ENCODE data around the gene MLEC.

MLEC gene

DNA sequence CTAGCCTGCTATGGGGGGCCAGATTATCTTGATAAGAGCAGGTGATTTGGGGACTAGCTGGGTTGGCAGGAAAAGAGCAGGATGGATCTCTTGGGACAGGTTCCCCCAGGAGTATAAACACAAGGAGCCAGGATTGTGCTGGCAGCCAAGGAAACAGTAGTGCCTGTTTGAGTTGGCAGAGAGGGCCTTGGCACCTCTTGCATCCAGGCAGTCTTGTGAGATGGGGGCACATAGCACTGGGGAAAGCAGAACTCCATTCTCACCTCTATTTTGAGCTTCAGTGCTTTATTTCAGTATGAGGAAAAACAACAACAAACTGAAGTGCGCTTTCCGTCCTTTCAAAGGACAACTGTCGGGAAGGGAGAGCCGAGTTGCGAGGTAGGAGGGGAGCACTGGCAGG lies 13.9 kb downstream of the MLEC start:
- H3K4me3 ChIP-seq (replicated peaks; ENCODE audit: low read depth, low read length), result no peak overlapping the region

DNA sequence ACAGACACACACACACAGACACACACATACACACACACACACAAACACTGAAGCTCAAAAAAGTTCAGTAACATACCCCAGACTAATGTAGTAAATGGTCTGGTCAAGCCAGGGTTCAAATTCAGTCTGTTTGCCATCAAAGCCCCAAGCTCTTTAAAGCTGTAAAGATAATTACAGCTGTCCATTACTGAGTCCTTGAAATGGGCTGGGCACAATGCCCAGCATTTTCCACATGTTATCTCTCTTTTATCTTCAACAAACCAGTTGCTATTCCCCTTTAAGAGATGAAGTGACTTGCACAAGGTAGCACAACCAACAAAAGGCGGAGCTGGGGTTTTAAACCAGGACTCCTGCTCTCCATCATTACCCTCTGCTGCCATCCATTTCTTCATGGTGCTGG lies 15.7 kb downstream of the MLEC start:
- DNase-seq (ENCODE audit: extremely low read depth, low read depth), result no peak
- TF ChIP-seq, protein P1, sequence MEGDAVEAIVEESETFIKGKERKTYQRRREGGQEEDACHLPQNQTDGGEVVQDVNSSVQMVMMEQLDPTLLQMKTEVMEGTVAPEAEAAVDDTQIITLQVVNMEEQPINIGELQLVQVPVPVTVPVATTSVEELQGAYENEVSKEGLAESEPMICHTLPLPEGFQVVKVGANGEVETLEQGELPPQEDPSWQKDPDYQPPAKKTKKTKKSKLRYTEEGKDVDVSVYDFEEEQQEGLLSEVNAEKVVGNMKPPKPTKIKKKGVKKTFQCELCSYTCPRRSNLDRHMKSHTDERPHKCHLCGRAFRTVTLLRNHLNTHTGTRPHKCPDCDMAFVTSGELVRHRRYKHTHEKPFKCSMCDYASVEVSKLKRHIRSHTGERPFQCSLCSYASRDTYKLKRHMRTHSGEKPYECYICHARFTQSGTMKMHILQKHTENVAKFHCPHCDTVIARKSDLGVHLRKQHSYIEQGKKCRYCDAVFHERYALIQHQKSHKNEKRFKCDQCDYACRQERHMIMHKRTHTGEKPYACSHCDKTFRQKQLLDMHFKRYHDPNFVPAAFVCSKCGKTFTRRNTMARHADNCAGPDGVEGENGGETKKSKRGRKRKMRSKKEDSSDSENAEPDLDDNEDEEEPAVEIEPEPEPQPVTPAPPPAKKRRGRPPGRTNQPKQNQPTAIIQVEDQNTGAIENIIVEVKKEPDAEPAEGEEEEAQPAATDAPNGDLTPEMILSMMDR (IDR thresholded peaks at IDR 0.05; ENCODE audit: low read depth, low read length, missing control alignments), result no peak
- no peak overlapping the region for H3K4me3 ChIP-seq (replicated peaks; ENCODE audit: low read depth, low read length)

More for the DNA sequence above, 13.9 kb downstream of the MLEC start:
- TF ChIP-seq, protein P1 (IDR thresholded peaks at IDR 0.05; ENCODE audit: low read depth, low read length, missing control alignments), result no peak
- DNase-seq (ENCODE audit: extremely low read depth, low read depth), result no peak

DNA sequence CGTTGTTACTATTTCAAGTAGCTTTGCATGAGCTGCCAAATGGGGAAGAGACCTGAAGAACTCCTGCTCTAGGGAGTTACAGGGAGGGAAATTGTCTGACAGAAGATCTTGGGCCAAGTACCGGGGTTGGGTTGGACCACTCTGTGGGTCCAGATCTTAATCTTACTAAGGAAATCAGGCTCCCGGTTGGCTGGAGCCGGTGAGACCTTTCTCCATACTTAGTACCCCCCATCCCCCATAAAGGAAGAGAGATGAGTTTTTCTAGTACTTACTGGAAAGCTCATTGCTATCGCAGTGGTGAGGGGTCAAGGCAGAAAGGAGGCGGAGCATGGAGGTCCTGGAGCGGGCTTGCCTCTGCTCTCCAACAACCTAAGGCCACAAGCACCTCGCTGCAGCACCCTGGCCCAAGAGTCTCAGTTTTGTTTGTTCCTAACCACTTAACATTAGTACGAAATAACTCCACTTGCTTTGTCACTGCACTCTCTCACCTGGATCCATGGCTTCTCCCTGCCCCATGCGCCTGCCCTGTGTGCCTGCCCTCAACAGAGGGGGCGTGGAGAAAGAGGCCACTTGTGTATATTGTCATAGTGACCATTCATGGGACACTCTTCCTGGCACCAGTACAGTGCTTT lies 16.5 kb downstream of the MLEC start:
- H3K4me3 ChIP-seq (replicated peaks; ENCODE audit: low read depth, low read length), result no peak overlapping the region
- TF ChIP-seq, protein P1 (IDR thresholded peaks at IDR 0.05; ENCODE audit: low read depth, low read length, missing control alignments), result no peak
- DNase-seq (ENCODE audit: extremely low read depth, low read depth), result no peak

DNA sequence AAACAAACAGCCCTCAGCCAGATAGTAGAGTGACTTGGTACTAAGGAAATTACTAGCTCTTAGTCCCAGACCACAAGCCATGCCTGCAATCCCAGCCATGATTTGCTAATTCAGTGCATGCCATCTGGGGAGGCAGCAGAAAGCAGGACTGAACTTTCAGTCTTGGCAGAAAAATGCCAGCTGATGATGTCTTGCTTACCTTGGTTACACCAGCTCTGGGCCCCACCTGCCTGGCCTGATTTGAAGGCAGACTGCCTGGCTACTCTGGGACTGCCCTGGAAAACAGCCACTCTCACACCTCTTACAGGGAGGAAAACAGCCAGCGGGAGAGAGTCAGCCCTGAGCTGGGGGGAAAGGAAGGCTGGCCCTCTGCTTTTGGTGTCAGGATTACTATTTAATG lies 18.7 kb downstream of the MLEC start:
- no peak for DNase-seq (ENCODE audit: extremely low read depth, low read depth)
- TF ChIP-seq, protein P1 (IDR thresholded peaks at IDR 0.05; ENCODE audit: low read depth, low read length, missing control alignments), result no peak
- H3K4me3 ChIP-seq (replicated peaks; ENCODE audit: low read depth, low read length), result no peak overlapping the region

DNA sequence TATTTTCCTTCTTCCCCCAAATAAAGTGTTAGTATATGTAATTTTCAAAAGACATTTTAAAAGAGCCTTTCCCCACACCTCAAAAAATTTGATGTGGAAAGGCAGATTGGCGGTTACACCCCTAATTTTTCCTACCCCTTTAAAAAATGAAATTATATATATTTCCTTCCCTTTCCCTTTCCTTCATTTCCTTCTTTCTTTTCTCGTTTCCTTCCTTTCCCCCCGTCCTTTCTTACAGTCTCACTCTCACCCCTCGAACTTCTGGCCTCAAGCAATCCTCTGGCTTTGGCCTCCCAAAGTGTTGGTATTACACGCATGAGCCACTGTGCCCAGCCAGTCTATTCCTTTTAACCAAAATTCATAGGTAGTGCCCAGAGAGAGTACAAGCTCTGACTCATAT lies 19.1 kb downstream of the MLEC start:
- DNase-seq (ENCODE audit: extremely low read depth, low read depth), result no peak
- H3K4me3 ChIP-seq (replicated peaks; ENCODE audit: low read depth, low read length), result no peak overlapping the region
- TF ChIP-seq, protein P1 (IDR thresholded peaks at IDR 0.05; ENCODE audit: low read depth, low read length, missing control alignments), result no peak

DNA sequence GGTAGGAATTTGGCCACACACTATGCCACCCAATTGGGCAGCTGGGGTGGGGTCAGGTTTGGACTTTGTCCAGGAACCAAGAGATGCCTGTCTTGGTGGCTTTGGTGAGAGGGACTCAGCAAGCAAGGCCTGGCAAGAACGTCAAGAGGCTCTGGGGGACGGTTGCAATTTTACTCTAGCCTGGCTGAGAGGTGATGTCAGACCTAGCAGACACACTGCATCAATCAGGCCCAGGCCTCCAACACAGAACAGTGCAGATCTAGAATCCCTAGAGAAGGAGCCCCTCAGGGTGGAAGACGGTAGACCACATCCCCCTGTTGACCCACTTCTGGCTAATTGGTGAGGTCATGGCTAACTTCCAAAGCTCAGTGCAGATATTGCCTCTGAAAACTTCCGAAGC lies 21.7 kb downstream of the MLEC start:
- TF ChIP-seq, protein P1 (IDR thresholded peaks at IDR 0.05; ENCODE audit: low read depth, low read length, missing control alignments), result no peak
- DNase-seq (ENCODE audit: extremely low read depth, low read depth), result no peak
- no peak overlapping the region for H3K4me3 ChIP-seq (replicated peaks; ENCODE audit: low read depth, low read length)
